GM21737 (cell line): ENCODE measurements around the gene NOS2.
A peak's percentile ranks its signal among the peaks of the same experiment; 100 is the strongest.

ENCODE experiments used
- ATAC-seq: cut with Tn5 transposase; IDR thresholded peaks from one replicate; pipeline ENCODE4 v1.9.1; 2021; ENCODE audit warnings: mild to moderate bottlenecking, moderate library complexity; ENCODE audit not compliant: unreplicated experiment

NOS2 gene

GRCh38 chr17:27821318-27821717, 21.0 kb upstream of the NOS2 start:
- ATAC-seq: no peak

DNA sequence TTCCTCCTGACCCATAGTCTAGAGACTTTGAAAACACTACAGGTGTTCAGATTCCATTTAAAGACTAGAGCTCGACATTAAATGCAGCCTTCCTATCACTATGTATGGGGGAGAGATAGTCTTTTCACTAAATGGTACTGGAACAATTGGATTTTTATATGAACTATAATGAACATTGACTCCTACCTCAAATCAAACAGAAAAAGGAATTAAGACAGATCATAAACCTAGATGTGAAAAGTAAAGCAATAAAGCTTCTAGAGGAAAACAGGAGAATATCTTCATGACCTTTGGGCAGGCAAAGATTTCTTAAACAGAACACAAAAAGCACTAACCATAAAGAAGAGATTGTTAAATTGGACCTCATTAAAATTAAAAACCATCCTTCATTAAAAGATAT, 18.8 kb upstream of the NOS2 start:
- no peak for ATAC-seq

DNA sequence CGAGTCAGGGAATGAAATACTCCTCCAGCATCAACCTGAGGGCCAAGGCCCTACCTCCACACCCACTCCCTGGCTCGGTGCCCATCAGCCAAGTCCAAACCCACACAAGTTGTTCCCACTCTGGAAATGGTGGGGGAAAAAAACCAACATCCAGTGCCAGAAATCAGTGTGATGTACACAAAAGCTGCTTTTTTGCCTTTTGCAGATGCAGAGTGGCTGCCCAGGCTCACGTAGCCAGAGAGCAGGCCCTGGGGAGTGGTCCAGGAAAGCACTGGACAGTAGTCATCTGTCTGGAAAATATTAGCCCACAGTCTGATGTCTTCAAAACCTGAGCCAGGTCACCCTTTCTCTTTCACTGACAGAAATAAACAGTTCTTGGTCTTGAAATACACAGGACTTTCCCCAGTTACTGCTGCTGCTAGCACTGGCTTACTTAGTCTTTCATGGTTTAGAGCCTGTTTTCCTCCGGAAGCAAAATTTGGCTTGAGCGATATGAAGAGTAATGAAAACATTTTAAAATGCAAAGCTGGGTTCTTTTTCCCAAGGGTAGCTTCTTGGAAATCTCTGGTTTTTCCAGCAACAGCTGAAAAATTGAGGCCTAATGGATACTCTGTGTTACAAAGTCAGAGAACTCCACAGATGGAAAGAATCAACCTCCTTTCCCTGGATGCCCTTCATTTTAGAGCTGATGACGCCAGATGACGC, 18.2 kb upstream of the NOS2 start:
- ATAC-seq: no peak

GRCh38 chr17:27817731-27818130, 17.4 kb upstream of the NOS2 start:
- ATAC-seq: no peak

DNA sequence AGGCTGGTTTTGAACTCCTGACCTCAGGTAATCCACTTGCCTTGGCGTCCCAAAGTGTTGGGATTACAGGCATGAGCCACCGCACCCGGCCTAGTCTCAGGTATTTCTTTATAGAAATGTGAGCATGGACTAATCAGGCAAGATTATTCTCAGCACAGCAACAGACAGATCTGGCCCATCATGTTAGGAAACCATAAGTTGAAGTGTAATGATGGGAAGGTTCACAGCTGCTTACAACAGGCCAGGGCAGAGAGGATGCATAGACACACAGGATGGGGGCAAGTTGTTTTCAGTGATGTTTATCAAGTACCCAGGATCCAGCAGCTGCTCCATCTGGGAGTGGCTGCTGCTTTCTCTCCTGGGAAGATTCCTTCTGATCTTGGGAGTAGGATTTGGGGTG, 16.6 kb upstream of the NOS2 start:
- no peak for ATAC-seq

DNA sequence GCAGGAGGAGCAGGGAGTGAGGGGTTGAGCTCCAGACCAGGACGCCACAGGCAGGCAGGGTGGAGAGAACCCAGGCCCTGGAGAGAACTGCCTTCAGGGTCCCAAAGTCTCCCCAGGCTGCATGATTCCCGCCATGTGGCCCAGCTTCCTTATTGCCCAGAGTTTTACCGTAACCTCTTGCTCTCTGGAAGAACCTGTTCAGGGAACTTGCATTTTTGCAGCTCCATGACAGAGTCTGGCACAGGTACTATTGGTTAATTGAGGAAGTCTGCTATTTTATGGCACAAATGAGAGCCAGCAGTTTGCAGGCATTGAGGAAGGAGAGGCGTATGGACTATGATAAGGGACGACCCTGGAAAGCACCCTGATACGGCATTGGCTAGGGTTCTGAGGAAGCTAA, 11.6 kb upstream of the NOS2 start:
- ATAC-seq: no peak

- no peak for ATAC-seq
Measured at GRCh38 chr17:27810902-27811557, 10.7 kb upstream of the NOS2 start.

DNA sequence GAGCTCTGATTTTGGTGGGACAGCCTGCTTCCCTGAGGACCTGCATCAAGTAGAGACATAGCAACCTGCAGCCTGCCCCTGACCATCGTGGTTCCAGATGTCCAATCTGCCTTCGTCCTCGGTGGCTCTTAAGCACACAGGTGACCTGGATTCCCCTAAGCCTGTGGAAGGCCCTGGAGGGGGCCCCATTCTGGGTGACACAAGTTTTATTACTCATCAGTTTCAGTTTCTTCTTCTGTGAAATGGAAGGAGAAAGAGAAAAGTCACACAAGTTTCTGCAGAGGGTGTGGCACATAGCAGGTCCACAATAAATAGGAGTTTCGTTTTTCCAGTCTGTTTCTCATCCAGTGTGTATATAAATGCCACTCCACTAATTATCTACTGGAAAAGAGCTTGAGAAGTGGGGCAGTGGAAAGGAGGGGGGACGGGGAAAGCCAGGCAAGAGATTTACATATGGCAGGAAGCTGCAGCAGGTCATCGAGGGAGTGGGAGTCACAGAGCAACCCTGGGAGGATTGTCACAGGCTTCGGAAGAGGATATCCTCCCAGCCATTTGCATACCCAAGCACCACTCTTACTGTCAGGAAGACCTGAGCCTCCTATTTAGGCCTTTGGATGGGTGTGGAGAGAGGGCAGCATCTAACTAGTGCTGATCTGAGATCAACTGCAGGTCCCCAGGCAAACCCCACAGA, 10.0 kb upstream of the NOS2 start:
- peak; percentile 35 for ATAC-seq

GRCh38 chr17:27809555-27809954, 9.2 kb upstream of the NOS2 start:
- no peak for ATAC-seq

- ATAC-seq: no peak
Measured at GRCh38 chr17:27808628-27809027, 8.3 kb upstream of the NOS2 start.

DNA sequence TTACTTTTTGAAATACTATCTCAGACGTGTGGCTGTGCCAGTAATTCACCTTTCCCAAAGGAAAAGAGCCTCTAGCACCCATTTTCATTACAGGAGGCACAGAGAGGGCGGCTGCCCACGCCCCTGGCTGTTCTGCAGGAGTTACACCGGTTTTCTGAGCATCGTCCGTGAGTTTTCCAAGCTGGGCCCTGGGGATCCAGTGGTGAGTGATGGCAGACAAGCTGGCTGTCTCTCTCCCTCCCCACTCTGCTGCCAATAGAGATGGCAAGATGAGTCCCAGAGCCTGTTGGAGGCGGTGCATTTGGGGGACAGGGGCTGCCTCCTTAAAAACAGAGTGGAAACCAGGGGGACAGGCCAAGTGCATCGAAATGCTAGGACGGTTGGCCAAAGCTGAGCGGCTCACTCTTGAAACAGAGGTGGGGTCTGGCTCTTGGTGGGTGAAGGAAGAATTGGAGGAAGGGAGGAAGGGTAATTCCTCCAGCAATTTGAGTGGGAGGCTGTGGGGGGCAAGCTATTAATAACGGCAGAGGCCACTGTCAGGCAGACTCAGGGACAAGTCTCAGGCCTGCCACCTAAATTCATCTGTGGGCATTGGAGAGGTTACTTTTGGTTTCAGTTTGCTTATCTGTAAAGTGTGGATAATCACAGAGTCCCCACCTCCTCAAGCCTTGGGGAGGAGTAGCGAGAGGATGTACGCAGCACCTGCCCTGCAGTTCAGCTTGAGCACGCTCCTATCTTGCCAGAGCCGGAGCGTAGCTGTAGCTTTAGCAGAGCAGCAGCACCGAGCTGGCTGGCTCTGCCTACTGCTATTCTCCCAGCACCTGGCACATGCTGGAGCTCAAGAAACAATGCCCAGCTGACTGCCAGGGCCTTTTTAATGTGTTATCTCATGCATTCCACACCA, 7.5 kb upstream of the NOS2 start:
- ATAC-seq: peak; percentile 59

- ATAC-seq: peak; percentile 47
Measured at GRCh38 chr17:27805520-27806146, 5.3 kb upstream of the NOS2 start.

- no peak for ATAC-seq
Measured at GRCh38 chr17:27804113-27804512, 3.8 kb upstream of the NOS2 start.

GRCh38 chr17:27802962-27803680, 2.8 kb upstream of the NOS2 start:
- ATAC-seq: no peak

GRCh38 chr17:27802033-27802432, 1.7 kb upstream of the NOS2 start:
- ATAC-seq: no peak

- ATAC-seq: no peak
Measured at GRCh38 chr17:27798376-27798775, 2.0 kb downstream of the NOS2 start.

DNA sequence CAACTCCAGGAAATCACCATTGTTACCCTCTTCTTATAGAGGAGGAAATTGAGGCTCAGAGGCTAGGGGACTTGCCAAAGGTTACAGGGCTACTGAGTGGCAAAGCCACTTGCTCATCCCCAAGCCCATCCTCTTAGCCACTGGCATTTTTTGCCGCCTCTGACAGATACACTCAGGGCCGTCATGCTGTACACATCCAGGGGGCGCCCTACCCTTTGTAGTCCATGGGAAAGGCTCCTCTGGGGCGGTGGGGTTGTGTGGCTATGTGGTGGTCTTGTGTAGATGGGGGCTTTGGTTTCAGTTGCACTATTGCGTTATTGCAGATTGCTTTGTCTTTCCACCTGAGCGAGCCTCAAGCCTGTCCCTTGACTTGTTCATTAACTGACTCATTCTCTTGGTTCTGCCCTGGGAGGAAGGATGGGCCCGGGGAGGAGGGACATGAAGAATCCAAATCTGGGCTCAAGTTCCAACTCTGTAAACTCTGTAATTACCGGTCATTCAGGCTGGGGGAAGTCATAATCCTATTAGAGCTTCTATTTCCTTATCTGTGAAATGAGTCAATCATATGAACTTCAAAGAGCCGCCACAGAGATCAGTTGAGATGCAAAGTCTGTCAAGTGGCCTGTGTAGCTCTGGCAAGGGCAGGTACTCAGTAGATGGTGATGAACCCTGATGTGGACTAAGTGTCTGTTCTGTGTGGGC, 2.8 kb downstream of the NOS2 start:
- no peak for ATAC-seq

DNA sequence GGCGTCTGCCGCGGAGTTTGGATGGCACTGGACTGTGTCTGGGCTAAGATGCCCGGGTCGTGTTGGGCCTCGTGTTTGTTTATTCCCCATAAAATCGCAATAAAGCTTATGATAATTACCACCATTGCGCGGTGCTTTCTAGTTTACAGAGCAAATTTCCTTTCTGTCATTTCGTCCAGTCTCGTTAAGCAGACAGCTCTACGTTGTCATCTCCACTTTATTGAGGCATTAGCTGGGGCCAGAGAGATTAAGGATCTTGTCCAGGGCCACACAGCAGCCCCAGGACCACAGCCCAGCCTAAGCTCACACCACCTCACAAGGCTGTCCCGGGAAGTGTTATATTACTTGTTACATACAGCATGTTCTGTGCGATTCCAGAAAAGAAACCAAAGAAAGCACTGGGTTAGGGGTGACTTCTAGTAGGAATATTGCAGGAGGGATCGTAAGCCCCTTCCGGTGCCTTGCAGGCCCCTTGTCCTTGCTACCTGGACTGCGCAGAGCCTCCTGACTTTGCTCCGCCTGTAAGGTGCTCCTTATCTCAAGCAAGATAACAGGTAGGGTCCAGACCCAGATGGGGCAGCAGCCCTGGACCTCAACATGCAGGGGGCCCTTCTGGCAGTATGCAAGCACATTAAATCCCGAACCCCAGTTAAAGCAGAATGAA, 6.3 kb downstream of the NOS2 start:
- ATAC-seq: no peak
